Measurements from ENCODE around the gene TCF12. TPM values are rescaled to one million over a fixed set of nuclear protein-coding genes. Genes with fewer than 3 reads are reported as not detected.

The TCF12 gene
- total and polyA plus RNA-seq, 8 donors, result 7.7 to 67.4 (median 27.3) TPM

DNA sequence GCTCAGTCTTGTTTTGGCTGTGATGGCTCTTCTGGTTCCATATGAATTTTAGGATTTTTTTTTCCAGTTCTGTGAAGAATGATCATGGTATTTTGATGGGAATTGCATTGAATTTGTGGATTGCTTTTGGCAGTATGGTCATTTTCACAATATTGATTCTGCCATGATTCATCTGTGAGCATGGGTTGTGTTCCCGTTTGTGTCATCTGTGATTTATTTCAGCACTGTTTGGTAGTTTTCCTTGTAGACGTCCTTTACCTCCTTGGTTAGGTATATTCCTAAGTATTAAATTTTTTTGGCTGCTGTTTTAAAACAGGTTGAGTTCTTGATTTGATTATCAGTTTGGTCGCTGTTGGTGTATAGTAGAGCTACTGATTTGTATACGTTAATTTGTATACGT is 18.5 kb downstream of the TCF12 start:
- TF ChIP-seq, protein P1, sequence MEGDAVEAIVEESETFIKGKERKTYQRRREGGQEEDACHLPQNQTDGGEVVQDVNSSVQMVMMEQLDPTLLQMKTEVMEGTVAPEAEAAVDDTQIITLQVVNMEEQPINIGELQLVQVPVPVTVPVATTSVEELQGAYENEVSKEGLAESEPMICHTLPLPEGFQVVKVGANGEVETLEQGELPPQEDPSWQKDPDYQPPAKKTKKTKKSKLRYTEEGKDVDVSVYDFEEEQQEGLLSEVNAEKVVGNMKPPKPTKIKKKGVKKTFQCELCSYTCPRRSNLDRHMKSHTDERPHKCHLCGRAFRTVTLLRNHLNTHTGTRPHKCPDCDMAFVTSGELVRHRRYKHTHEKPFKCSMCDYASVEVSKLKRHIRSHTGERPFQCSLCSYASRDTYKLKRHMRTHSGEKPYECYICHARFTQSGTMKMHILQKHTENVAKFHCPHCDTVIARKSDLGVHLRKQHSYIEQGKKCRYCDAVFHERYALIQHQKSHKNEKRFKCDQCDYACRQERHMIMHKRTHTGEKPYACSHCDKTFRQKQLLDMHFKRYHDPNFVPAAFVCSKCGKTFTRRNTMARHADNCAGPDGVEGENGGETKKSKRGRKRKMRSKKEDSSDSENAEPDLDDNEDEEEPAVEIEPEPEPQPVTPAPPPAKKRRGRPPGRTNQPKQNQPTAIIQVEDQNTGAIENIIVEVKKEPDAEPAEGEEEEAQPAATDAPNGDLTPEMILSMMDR (IDR thresholded peaks at IDR 0.05), result no peak
- 76 to 77% methylated on average over 5 of the region's 5 CpGs for WGBS, 2 donors
- FAIRE-seq (no peak), DNase-seq (no peak), ATAC-seq (no peak)
- no peaks in the 10 kb centered on the region for H3K9me3 ChIP-seq
- no peak overlapping the region for H3K27ac ChIP-seq
- H3K4me1 ChIP-seq, result peaks cover 15 to 17% (median 16%) of the 10 kb centered on the region in 3 donors
- H3K4me3 ChIP-seq, result no peak overlapping the region
- no peaks in the 10 kb centered on the region for H3K36me3 ChIP-seq
- no peaks in the 10 kb centered on the region for H3K27me3 ChIP-seq
- intact Hi-C loops (cut with DNase I), result no loop called here

DNA sequence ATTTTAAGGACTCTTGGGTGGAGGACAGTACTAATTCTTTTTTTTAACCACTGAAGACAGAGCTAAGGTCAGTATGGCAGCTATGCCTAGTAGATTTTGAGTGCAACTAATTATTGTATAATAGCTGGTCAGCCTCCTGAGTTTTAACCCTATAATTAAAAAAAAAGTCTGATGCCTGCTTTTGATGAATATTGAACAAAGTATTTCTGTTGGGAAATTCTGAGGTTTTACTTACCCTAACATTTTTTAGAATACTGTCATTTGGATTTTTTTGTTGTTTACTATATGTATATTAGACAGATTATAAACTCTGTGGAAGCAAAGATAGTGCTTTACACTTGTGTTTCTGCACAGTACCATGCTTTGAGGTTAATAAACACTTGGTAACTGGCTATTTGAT is 20.8 kb downstream of the TCF12 start:
- H3K9me3 ChIP-seq, result no peaks in the 10 kb centered on the region
- peaks cover 12 to 20% (median 14%) of the 10 kb centered on the region in 3 donors for H3K4me1 ChIP-seq
- no peak for ATAC-seq
- DNase-seq, result no peak
- no peak overlapping the region for H3K27ac ChIP-seq
- intact Hi-C loops (cut with DNase I), result no loop called here
- H3K36me3 ChIP-seq, result no peaks in the 10 kb centered on the region
- FAIRE-seq, result no peak
- H3K27me3 ChIP-seq, result no peaks in the 10 kb centered on the region
- no peak overlapping the region for H3K4me3 ChIP-seq
- TF ChIP-seq, protein P1 (IDR thresholded peaks at IDR 0.05), result no peak

DNA sequence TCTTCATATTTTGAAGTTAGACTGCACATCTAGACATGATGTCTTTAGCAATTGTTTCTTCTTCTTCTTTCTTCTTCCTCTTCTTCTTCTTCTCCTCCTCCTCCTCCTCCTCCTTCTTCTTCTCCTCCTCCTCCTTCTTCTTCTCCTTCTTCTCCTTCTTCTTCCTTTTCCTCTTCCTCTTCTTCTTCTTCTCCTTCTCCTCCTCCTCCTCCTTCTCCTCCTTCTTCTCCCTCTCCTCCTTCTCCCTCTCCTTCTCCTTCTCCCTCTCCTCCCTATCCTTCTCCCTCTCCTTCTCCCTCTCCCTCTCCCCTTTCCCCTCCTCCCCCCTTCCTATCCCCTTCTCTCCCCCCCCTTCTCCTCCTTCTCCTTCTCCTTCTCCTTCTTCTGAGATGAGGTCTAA is 21.9 kb downstream of the TCF12 start:
- Histone ChIP-seq H3K27me3 (no peaks in the 10 kb centered on the region), H3K36me3 (no peaks in the 10 kb centered on the region), H3K4me3 (no peak overlapping the region), H3K9me3 (no peaks in the 10 kb centered on the region), H3K27ac (no peak overlapping the region), H3K4me1 (peaks cover 12 to 28% (median 21%) of the 10 kb centered on the region in 3 donors)
- ATAC-seq (no peak), FAIRE-seq (no peak), DNase-seq (no peak)
- intact Hi-C loops (cut with DNase I), result no loop called here
- TF ChIP-seq, protein P1 (IDR thresholded peaks at IDR 0.05), result no peak

DNA sequence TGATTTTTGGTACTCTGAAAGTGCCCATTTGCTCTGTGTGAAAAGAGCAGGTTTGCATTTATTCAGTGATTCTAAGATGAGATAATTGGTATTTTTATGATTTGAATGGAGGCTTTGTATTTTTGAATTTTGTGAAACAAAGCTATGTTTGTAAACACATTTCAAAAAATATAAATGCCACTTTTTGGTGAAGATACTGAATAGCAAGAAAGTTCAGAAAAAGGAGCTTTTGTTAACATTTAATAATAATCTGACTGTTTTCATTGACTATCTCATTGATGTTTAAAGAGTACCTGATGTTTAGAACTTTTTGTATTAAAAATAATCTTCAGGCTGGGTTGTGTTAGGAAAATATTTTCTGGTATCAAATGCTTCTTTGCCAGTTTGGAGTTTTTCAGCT is 23.7 kb downstream of the TCF12 start:
- Histone ChIP-seq H3K4me1 (peaks cover 12 to 28% (median 21%) of the 10 kb centered on the region in 3 donors), H3K4me3 (no peak overlapping the region), H3K36me3 (no peaks in the 10 kb centered on the region), H3K27ac (no peak overlapping the region), H3K9me3 (no peaks in the 10 kb centered on the region), H3K27me3 (no peaks in the 10 kb centered on the region)
- intact Hi-C loops (cut with DNase I), result no loop called here
- DNase-seq (no peak), ATAC-seq (no peak), FAIRE-seq (no peak)
- TF ChIP-seq, protein P1 (IDR thresholded peaks at IDR 0.05), result no peak

DNA sequence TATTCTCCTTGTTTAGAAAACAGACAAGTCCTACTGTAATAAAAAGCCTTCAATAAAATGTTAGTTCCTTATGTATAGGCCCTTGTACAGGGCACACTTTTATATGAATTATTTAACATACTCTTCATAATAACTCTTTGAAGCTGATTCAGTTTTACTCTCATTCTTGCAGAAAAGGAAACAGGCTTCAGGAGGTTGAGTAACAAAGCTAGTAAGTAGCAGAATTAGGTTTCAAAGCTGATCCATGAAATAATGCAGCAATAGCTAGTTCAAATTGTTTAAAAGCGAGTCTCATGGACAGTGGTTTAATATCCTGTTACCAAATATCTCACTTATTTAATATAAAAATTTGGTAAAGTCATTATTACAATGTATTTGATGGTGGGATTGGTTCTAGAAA is 25.0 kb downstream of the TCF12 start:
- no peak for ATAC-seq
- 93 to 97% methylated on average over 1 of the region's 1 CpG for WGBS, 2 donors
- no peak overlapping the region for H3K27ac ChIP-seq
- no peaks in the 10 kb centered on the region for H3K27me3 ChIP-seq
- no peak overlapping the region for H3K4me3 ChIP-seq
- H3K36me3 ChIP-seq, result no peaks in the 10 kb centered on the region
- no peak for DNase-seq
- TF ChIP-seq, protein P1 (IDR thresholded peaks at IDR 0.05), result no peak
- peaks cover 12 to 28% (median 18%) of the 10 kb centered on the region in 3 donors for H3K4me1 ChIP-seq
- intact Hi-C loops (cut with DNase I), result no loop called here
- H3K9me3 ChIP-seq, result no peaks in the 10 kb centered on the region
- FAIRE-seq, result no peak

All from pancreas (tissue), 10 donors.